ENCODE results near the gene PRH1. TPM values are rescaled to one million over a fixed set of nuclear protein-coding genes. Genes with fewer than 3 reads are reported as not detected.

The PRH1 gene
- polyA plus RNA-seq, 1 donor (not counting 4 experiments of a cell fraction or from before 2014, with no cell fraction given): 4.9 TPM

DNA sequence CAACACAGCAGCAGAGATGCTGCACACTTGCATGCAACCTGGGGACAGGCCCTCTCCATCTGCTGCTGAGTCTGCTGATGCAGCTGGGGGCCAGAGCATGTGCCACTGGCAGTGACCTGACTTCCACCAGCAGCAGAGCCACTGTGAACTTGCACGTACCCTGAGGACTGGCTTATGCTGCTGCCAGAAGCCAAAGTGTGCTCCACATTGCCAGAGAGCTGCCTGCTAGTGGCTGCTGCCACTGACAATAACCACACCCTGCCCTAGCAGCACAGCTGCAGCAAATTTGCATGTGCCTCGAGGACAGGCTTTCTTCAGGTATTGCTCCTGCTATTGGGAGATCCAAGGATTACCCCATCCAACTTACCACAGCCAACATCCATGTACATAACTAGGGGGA lies 30.3 kb downstream of the PRH1 start:
- DNase-seq (ENCODE audit: low read depth, low spot score) (no peak), FAIRE-seq (no peak)
- dilution Hi-C loops (cut with MboI; ENCODE audit: extremely low pct_ligation_motif_present, low sequenced_read_pairs): no loop called here
- H3K9me1 ChIP-seq (ENCODE audit: control insufficient read depth, extremely low read depth, insufficient read depth, low read length): no peaks in the 10 kb centered on the region
- no peak overlapping the region for H2AFZ ChIP-seq (ENCODE audit: control insufficient read depth, low read length)
- peaks cover 0 to 3% of the 10 kb centered on the region in 2 experiments for H3K36me3 ChIP-seq (ENCODE audit: control insufficient read depth in 2 of 2, extremely low read depth in 1 of 2, insufficient read depth in 2 of 2, low read length in 2 of 2)
- H3K4me2 ChIP-seq (ENCODE audit: control insufficient read depth, extremely low read depth, insufficient read depth, low read depth, low read length): no peak overlapping the region
- H3K27me3 ChIP-seq (ENCODE audit: control insufficient read depth, extremely low read depth, insufficient read depth, low read length): no peaks in the 10 kb centered on the region
- no peak overlapping the region for H3K27ac ChIP-seq (ENCODE audit: control insufficient read depth, insufficient read depth, low read length)
- TF ChIP-seq EZH2 (IDR thresholded peaks at IDR 0.05; ENCODE audit: low read length): no peak
- TF ChIP-seq, protein P1, sequence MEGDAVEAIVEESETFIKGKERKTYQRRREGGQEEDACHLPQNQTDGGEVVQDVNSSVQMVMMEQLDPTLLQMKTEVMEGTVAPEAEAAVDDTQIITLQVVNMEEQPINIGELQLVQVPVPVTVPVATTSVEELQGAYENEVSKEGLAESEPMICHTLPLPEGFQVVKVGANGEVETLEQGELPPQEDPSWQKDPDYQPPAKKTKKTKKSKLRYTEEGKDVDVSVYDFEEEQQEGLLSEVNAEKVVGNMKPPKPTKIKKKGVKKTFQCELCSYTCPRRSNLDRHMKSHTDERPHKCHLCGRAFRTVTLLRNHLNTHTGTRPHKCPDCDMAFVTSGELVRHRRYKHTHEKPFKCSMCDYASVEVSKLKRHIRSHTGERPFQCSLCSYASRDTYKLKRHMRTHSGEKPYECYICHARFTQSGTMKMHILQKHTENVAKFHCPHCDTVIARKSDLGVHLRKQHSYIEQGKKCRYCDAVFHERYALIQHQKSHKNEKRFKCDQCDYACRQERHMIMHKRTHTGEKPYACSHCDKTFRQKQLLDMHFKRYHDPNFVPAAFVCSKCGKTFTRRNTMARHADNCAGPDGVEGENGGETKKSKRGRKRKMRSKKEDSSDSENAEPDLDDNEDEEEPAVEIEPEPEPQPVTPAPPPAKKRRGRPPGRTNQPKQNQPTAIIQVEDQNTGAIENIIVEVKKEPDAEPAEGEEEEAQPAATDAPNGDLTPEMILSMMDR (optimal IDR thresholded peaks at IDR 0.05 in 1 of 3, IDR thresholded peaks at IDR 0.05 in 1 of 3, conservative IDR thresholded peaks at IDR 0.05 in 1 of 3; ENCODE audit: extremely low read depth in 1 of 3, insufficient read depth in 2 of 3, low read length in 3 of 3): no peak
- no peak overlapping the region for H3K9ac ChIP-seq (ENCODE audit: control insufficient read depth, extremely low read depth, insufficient read depth, low read length)
- H3K4me3 ChIP-seq (ENCODE audit: control insufficient read depth in 2 of 3, extremely low read depth in 1 of 3, insufficient read depth in 2 of 3, low read depth in 1 of 3, low read length in 3 of 3): no peak overlapping the region
- H3K4me1 ChIP-seq (ENCODE audit: control insufficient read depth, extremely low read depth, insufficient read depth, low read length): no peaks in the 10 kb centered on the region
- H4K20me1 ChIP-seq (ENCODE audit: control insufficient read depth, extremely low read depth, insufficient read depth, low read length): no peaks in the 10 kb centered on the region
- H3K79me2 ChIP-seq (ENCODE audit: control insufficient read depth, insufficient read depth, low read length): no peaks in the 10 kb centered on the region
- H3K9me3 ChIP-seq (ENCODE audit: control insufficient read depth, low read depth, low read length): peaks cover 3% of the 10 kb centered on the region

DNA sequence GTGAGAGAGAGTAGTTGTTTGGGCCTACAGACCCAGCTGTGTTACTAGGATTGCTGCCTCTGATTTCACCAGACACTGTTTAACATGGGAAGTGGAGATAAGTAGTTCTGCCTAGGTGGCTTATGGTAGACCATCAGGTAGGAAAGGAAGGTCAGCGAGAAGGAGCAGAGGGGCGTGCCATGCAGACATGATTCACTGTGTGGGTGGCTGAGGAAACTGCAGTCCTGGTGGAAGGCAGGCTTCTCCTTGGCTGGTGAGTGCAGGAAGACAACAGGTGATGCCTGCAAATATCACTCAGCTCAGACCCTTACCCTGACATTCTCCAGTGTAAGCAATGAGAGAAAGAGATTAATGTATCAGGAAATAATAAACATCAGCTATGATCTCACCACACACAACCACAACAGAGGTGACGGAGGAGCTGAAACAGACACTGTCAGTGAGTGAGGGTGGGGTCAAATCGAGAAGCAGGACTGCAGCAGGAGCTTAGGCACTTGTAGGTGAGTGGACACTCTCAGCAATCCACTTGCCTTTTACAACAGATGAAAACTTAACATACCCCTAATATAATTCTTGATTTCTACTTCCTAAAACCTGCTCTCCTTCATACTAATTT lies 32.7 kb downstream of the PRH1 start:
- dilution Hi-C loops (cut with MboI; ENCODE audit: extremely low pct_ligation_motif_present, low sequenced_read_pairs): no loop called here

More for the DNA sequence above, 32.7 kb downstream of the PRH1 start:
- H2AFZ ChIP-seq (ENCODE audit: control insufficient read depth, low read length): no peak overlapping the region
- no peaks in the 10 kb centered on the region for H3K4me1 ChIP-seq (ENCODE audit: control insufficient read depth, extremely low read depth, insufficient read depth, low read length)
- no peak for FAIRE-seq
- TF ChIP-seq, protein P1 (optimal IDR thresholded peaks at IDR 0.05 in 1 of 3, IDR thresholded peaks at IDR 0.05 in 1 of 3, conservative IDR thresholded peaks at IDR 0.05 in 1 of 3; ENCODE audit: extremely low read depth in 1 of 3, insufficient read depth in 2 of 3, low read length in 3 of 3): no peak
- no peak for TF ChIP-seq EZH2 (IDR thresholded peaks at IDR 0.05; ENCODE audit: low read length)
- H3K36me3 ChIP-seq (ENCODE audit: control insufficient read depth in 2 of 2, extremely low read depth in 1 of 2, insufficient read depth in 2 of 2, low read length in 2 of 2): no peaks in the 10 kb centered on the region
- H3K27me3 ChIP-seq (ENCODE audit: control insufficient read depth, extremely low read depth, insufficient read depth, low read length): no peaks in the 10 kb centered on the region
- H3K4me3 ChIP-seq (ENCODE audit: control insufficient read depth in 2 of 3, extremely low read depth in 1 of 3, insufficient read depth in 2 of 3, low read depth in 1 of 3, low read length in 3 of 3): no peak overlapping the region
- H3K9me1 ChIP-seq (ENCODE audit: control insufficient read depth, extremely low read depth, insufficient read depth, low read length): no peaks in the 10 kb centered on the region
- H4K20me1 ChIP-seq (ENCODE audit: control insufficient read depth, extremely low read depth, insufficient read depth, low read length): no peaks in the 10 kb centered on the region
- peaks cover 3% of the 10 kb centered on the region for H3K9me3 ChIP-seq (ENCODE audit: control insufficient read depth, low read depth, low read length)
- no peak overlapping the region for H3K4me2 ChIP-seq (ENCODE audit: control insufficient read depth, extremely low read depth, insufficient read depth, low read depth, low read length)
- no peak overlapping the region for H3K27ac ChIP-seq (ENCODE audit: control insufficient read depth, insufficient read depth, low read length)
- H3K9ac ChIP-seq (ENCODE audit: control insufficient read depth, extremely low read depth, insufficient read depth, low read length): no peak overlapping the region
- no peak for DNase-seq (ENCODE audit: low read depth, low spot score)
- H3K79me2 ChIP-seq (ENCODE audit: control insufficient read depth, insufficient read depth, low read length): no peaks in the 10 kb centered on the region
